LNCAP (cell line): ENCODE results near the gene ADIRF.

ENCODE experiments used
- CTCF ChIP-seq: fragments of 450-650 bp; IDR thresholded peaks from 2 replicates; pipeline ENCODE4 v1.5.1; 2017; ENCODE audit warnings: mild to moderate bottlenecking

Gene ADIRF

GRCh38 chr10:86957471-86958115, 10.7 kb upstream of the ADIRF start, which contains the start of gene MMRN2:
Gene MMRN2, minus strand, starts transcription at chr10:86957615. Its CDS starts 74 bp downstream, at chr10:86957541.
- no peak for TF ChIP-seq CTCF

- TF ChIP-seq CTCF, result no peak
Measured at GRCh38 chr10:86958116-86958900, 10.0 kb upstream of the ADIRF start, which contains the start of gene SNCG. Gene SNCG, plus strand, starts transcription at chr10:86958599. Its CDS starts 99 bp downstream, at chr10:86958698.

GRCh38 chr10:86958901-86959736, 9.2 kb upstream of the ADIRF start:
- TF ChIP-seq CTCF, result no peak

- no peak for TF ChIP-seq CTCF
Measured at GRCh38 chr10:86959737-86960002, 8.6 kb upstream of the ADIRF start.

- peak; percentile 64 for TF ChIP-seq CTCF
Measured at GRCh38 chr10:86960003-86960862, 8.0 kb upstream of the ADIRF start.

GRCh38 chr10:86960863-86961434, 7.3 kb upstream of the ADIRF start:
- no peak for TF ChIP-seq CTCF
